Gastrocnemius medialis (tissue), 4 donors: ENCODE results near the gene PARD3B. TPM values are rescaled to one million over a fixed set of nuclear protein-coding genes. Genes with fewer than 3 reads are reported as not detected.

ENCODE experiments used
- ATAC-seq, 2 donors: fragments of 150-250 bp; one replicate each; pipeline ENCODE4 v1.9.1; 2016
- DNase-seq, 2 donors: peaks; one replicate each; pipeline ENCODE4 v3.0.0-alpha.2; 2019
- H3K27ac ChIP-seq, 4 donors: fragments of 200-600 bp; sonication (generic); 1 replicate in 1 of 4; 2 replicates in 3 of 4; pipeline ENCODE4 v1.5.1; 2016 to 2018; ENCODE audit warnings: mild to moderate bottlenecking in 2 of 4, moderate library complexity in 1 of 4
- H3K27me3 ChIP-seq, 3 donors: fragments of 200-600 bp; sonication (generic) in 2 of 3; 1 replicate in 1 of 3; 2 replicates in 2 of 3; pipeline versions ENCODE4 v1.5.1 to v1.6.0; 2016 to 2019; ENCODE audit warnings: mild to moderate bottlenecking in 1 of 3, moderate library complexity in 1 of 3
- H3K36me3 ChIP-seq, 2 donors: fragments of 200-600 bp; sonication (generic) in 1 of 2; one replicate each; pipeline ENCODE4 v1.5.1; 2017 to 2018
- H3K4me1 ChIP-seq, 2 donors: fragments of 200-600 bp; sonication (generic) in 1 of 2; one replicate each; pipeline ENCODE4 v1.5.1; 2016 to 2017; ENCODE audit warnings: mild to moderate bottlenecking in 2 of 2
- H3K4me3 ChIP-seq, 4 donors: fragments of 200-600 bp; sonication (generic) in 3 of 4; 1 replicate in 1 of 4; 2 replicates in 3 of 4; pipeline ENCODE4 v1.5.1; 2016 to 2019; ENCODE audit warnings: mild to moderate bottlenecking in 2 of 4
- H3K9me3 ChIP-seq, 3 donors: fragments of 200-600 bp; sonication (generic) in 2 of 3; 1 replicate in 1 of 3; 2 replicates in 2 of 3; pipeline ENCODE4 v1.5.1; 2016 to 2019
- POLR2A ChIP-seq, 2 donors: fragments of 450-650 bp; IDR thresholded peaks; one replicate each; pipeline ENCODE4 v1.6.1; 2017; ENCODE audit warnings: antibody characterized with exemption in 2 of 2, mild to moderate bottlenecking in 2 of 2, moderate library complexity in 2 of 2
- in situ Hi-C, 4 donors: fragments of 200-750 bp; cut with MboI; loops; one replicate each; pipeline versions ENCODE4 v1.15.0 to v1.8.0; 2017; ENCODE audit warnings: low sequenced_read_pairs in 4 of 4
- intact Hi-C: fragments of 100-400 bp; cut with DNase I; formaldehyde crosslinking; loops from one replicate; pipeline ENCODE4 v1.15.1; 2023; ENCODE audit warnings: low total_unique reads
- total RNA-seq, 4 donors: library from RNA; depleted of rRNA; stranded (reverse); fragments of >200 nt; gene quantifications; one replicate each; pipeline versions ENCODE4 v1.1.0 to v1.2.3, GENCODE V29; 2016
- TF ChIP-seq, protein P1 (sequence below), 5 experiments: fragments of 450-650 bp in 3 of 5; fragments of 200-600 bp in 2 of 5; sonication (generic) in 2 of 5; IDR thresholded peaks in 4 of 5; conservative IDR thresholded peaks in 1 of 5; 1 replicate in 4 of 5; 2 replicates in 1 of 5; pipeline ENCODE4 v1.5.1; 2016 to 2019; ENCODE audit warnings: antibody characterized with exemption in 5 of 5, mild to moderate bottlenecking in 3 of 5, moderate library complexity in 3 of 5

The PARD3B gene
- total RNA-seq, 4 donors from 2014 or later, result 2.2 to 15.5 (median 4.6) TPM

DNA sequence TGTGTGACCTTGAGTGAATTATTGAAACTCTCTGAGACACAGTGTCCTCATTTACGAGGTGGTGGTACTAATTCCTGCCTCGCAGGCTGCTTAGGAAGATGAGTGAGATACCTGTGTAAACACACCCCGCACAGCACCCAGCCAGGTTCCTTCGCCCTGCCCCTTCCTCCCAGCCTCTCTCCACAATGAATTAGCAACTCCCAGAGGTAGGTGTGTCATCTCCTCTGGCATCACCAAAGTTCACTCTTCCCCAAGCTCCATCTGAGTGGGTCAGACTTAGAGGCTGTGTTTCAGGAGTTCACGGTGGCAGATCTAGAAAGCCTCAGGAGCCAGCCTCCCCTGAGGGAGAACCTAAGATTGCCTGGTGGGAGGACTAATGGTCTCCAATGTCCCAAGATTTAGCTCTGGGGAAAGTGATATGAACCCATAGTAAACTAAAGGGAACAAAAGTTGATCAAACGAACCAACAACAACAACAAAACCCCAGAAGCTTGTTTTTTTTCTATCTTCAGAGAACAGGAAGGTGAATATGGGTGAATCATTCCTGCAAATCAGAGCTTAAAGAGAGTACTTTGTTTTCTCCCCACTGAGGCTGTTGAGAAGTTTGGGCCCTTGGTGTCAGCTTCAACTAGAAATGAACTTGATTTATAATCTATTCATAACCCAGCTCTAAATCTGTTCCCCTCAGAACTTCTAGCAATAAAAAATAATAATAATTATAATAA, 1092.7 kb downstream of the PARD3B start:
- H3K27ac ChIP-seq, result no peak overlapping the region
- H3K9me3 ChIP-seq, result no peaks in the 10 kb centered on the region
- ATAC-seq, result no peak
- TF ChIP-seq, protein P1, sequence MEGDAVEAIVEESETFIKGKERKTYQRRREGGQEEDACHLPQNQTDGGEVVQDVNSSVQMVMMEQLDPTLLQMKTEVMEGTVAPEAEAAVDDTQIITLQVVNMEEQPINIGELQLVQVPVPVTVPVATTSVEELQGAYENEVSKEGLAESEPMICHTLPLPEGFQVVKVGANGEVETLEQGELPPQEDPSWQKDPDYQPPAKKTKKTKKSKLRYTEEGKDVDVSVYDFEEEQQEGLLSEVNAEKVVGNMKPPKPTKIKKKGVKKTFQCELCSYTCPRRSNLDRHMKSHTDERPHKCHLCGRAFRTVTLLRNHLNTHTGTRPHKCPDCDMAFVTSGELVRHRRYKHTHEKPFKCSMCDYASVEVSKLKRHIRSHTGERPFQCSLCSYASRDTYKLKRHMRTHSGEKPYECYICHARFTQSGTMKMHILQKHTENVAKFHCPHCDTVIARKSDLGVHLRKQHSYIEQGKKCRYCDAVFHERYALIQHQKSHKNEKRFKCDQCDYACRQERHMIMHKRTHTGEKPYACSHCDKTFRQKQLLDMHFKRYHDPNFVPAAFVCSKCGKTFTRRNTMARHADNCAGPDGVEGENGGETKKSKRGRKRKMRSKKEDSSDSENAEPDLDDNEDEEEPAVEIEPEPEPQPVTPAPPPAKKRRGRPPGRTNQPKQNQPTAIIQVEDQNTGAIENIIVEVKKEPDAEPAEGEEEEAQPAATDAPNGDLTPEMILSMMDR (IDR thresholded peaks at IDR 0.05 in 4 of 5, conservative IDR thresholded peaks at IDR 0.05 in 1 of 5), result no peak
- TF ChIP-seq POLR2A (IDR thresholded peaks at IDR 0.05), result no peak
- intact Hi-C loops (no loop called here), in situ Hi-C loops (no loop called here)
- H3K4me1 ChIP-seq, result no peaks in the 10 kb centered on the region
- H3K36me3 ChIP-seq, result no peaks in the 10 kb centered on the region
- no peak overlapping the region for H3K4me3 ChIP-seq
- no peaks in the 10 kb centered on the region for H3K27me3 ChIP-seq
- no peak for DNase-seq

DNA sequence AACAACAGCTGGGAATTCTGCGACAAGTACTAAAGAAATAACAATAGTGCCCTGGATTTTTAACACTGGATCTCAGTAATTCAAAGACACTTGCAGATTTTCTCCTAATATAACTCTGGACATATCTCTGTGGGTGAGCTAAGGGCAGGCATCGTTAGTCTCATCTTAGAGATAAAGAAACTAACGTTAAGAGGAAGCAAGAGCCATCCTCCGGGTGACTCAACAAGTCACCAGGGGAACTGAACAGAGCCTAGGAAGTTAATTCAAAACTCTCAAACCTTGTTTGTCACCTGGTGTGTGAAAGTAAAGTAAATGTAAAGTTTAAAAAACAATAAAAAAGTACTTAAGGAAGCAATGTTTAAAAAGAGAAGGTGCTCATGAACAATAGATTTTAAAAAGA, 1095.4 kb downstream of the PARD3B start:
- Histone ChIP-seq H3K4me3 (no peak overlapping the region), H3K9me3 (no peaks in the 10 kb centered on the region), H3K4me1 (no peaks in the 10 kb centered on the region), H3K36me3 (no peaks in the 10 kb centered on the region), H3K27me3 (no peaks in the 10 kb centered on the region), H3K27ac (no peak overlapping the region)
- TF ChIP-seq, protein P1 (IDR thresholded peaks at IDR 0.05 in 4 of 5, conservative IDR thresholded peaks at IDR 0.05 in 1 of 5), result no peak
- TF ChIP-seq POLR2A (IDR thresholded peaks at IDR 0.05), result no peak
- ATAC-seq (no peak), DNase-seq (no peak)
- intact Hi-C loops, result no loop called here
- in situ Hi-C loops, result no loop called here

DNA sequence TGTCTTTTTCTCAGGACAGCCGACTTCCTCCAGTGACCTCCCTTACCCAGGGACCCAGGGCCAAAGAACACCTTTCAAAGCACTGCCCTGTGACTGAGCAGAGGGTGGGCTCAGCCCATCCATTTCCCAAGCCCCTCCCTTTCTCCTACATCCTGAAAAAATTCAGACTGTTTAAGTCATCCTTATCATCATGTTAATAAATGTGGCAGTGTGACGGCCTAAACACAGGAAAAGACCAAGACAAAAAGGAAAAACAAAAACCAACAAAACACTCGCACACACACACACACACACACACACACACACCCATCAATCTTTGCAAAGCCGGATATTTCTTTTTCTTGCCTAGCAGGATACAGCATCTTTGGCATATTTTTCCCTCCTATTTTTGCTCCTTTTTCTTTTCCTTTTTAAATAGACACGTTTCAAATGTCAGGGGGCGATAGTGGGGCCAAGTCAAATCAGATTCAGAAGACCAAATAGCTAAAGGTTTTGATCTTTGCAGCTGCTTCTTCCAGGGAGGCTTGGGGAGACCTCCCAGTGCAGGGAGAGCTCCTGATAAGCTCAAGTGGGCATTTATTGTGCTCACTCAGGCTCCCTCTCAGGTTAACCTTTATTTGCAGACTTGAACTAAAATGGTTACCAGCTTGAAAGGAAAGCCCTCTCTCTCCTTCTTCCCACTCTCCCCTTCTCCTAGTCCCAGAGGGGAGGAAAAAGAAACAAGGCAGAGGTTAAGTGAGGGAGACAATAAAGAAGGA, 1097.5 kb downstream of the PARD3B start:
- no peak overlapping the region for H3K27ac ChIP-seq
- no peak for ATAC-seq
- H3K4me1 ChIP-seq, result no peaks in the 10 kb centered on the region
- H3K27me3 ChIP-seq, result no peaks in the 10 kb centered on the region
- no peaks in the 10 kb centered on the region for H3K9me3 ChIP-seq
- H3K4me3 ChIP-seq, result no peak overlapping the region
- H3K36me3 ChIP-seq, result no peaks in the 10 kb centered on the region
- intact Hi-C loops, result no loop called here
- DNase-seq, result no peak
- TF ChIP-seq, protein P1 (IDR thresholded peaks at IDR 0.05 in 4 of 5, conservative IDR thresholded peaks at IDR 0.05 in 1 of 5), result no peak
- TF ChIP-seq POLR2A (IDR thresholded peaks at IDR 0.05), result no peak
- in situ Hi-C loops, result no loop called here

DNA sequence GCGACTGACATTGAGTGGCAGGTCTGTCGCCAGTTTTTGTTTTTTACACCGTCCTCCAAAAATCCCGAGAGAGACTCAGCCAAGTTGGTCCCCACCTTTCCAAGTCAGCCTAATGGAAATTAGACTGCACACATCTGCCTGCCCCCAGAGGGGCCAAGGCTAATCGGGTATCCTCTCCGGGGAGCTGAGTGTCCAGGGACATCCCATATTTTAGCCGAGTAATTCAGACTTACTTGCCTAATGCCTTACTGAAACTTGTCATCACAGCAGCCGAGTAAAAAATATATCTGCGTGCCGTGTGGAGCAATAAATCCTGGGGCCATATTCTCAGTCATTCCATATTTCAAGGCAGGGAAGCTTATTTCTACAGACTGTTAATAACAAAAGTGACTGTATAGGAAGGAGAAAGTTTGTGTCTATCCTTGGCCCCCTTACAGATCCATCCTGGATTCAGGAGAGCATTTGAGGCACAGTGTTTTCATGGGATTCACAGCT, 1098.2 kb downstream of the PARD3B start:
- no peak for DNase-seq
- Histone ChIP-seq H3K4me1 (no peaks in the 10 kb centered on the region), H3K36me3 (no peaks in the 10 kb centered on the region), H3K27ac (no peak overlapping the region), H3K27me3 (no peaks in the 10 kb centered on the region), H3K4me3 (no peak overlapping the region), H3K9me3 (no peaks in the 10 kb centered on the region)
- intact Hi-C loops (no loop called here), in situ Hi-C loops (no loop called here)
- no peak for ATAC-seq
- no peak for TF ChIP-seq POLR2A (IDR thresholded peaks at IDR 0.05)
- TF ChIP-seq, protein P1 (IDR thresholded peaks at IDR 0.05 in 4 of 5, conservative IDR thresholded peaks at IDR 0.05 in 1 of 5), result no peak
